HG02943 (cell line): Measurements from ENCODE around the gene CHCHD6.

Experiments
- ATAC-seq: cut with Tn5 transposase; IDR thresholded peaks from one replicate; pipeline ENCODE4 v1.9.1; 2021; ENCODE audit warnings: mild to moderate bottlenecking, low read depth, moderate library complexity; ENCODE audit not compliant: unreplicated experiment

CHCHD6 gene

DNA sequence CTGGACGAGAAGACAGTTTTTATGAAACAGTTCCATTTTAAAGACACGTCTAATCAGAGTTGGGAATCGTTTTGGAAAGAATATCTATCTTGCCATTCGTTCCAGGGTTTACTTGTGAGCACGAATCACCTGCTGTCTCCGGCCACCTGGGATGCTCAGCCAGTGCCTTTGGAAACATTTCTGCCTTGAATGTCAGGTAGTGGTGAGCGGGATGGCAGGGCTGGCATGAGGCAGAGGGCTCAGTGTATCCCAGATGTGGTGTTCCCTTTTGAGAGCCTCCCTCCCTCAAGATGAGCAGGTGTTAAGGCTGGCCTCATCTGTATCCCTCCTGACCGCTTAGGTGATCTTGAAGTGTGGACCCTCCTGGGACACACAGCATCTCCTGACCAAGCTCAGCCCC is 231.0 kb downstream of the CHCHD6 start:
- ATAC-seq, result no peak

DNA sequence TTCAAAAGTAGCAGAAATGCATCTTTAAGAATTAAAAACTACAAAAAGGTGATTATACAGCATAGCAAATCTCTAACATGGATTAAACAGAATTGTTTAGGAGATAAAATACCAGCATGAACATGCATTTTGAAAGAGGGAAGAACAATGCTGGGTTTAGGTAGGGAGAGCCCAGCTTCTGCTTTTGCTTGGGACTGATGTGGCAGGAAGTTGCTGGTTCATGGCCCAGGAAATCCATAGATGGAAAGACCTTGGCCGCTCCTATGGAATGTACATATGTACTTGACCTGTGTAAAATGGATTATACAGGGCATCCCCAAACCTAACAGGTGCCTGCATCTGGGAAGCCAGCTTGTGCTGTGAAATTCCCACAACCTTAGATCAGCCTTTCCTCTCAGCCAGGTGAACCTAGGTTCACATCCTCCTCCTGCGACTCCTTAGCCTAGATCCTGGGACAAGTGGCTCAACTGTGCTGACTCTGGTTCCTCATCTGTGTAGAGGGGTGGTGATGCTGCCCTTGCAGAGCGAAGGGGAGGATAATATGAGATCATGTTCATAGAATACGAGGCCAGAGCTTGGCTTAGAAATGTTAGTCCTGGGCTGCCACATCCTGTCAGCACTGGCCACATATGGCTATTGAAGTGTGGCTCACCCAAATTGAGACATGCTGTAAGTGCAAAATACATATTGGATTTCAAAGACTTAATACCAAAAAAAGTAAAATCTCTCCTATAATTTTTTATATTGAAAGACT is 231.9 kb downstream of the CHCHD6 start:
- no peak for ATAC-seq

DNA sequence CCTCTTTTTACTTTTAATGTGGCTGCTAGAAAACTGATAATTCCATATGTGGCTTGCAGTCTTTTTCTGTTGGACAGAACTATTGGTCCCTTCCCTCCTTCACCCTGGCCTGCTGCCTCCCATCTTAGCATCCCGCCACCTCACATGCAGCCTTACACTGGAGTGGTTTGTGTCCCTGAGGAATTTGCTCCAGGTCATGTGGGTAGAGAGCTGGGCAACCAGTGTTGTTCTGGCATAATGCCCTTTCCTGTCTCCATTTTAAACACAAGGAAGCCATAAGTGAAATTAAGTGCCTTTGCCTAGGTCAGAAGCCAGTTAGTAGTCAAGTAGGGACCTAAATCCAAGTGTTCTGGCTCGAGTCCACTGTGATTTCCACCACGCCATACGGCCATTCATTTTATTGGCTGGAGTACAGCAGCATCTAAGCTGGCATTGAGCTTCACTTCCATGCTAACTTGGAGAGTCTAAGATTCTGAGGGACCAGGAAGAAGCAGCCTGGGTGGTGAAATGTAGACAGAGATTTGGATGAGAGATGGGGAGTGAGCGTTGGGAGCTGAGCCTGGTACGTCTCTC is 232.9 kb downstream of the CHCHD6 start:
- no peak for ATAC-seq

DNA sequence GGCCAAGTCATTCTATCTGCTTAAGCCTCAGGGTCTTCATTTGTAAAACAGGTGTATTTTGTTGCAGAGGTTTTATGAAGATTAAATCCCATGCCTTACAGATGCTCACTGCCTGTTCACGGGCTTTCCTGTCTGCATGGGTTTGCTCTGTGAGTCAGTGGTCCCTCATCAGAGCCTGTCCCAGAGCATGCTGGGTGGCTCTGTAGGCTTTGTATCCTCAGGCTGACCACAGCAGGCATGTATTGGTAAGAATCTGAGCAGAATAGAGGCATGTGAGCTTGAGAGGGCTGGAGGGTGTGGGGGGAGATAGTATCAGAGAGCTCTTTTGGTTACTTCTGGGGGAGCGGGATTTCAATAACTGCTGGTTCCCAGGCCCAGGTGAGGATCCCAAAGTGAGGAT is 233.5 kb downstream of the CHCHD6 start:
- no peak for ATAC-seq

DNA sequence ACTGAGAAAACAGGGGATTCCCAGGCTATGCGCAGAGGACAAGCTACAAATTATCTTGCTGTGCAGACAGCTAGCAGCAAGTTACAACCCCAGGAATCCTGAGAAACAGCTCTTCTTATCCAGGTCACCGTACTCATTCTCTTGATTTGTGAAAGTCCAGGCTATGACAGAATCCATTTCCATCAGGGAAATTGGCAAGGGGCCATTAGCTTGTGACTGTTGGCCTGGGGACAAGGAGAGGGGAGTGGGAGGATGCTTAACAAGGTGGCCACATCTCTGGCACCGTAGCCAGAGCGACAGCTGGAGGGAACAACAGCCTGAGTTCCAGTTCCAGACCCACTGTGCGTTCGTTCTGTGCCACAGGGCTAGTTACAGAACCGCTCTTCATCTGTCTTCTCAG is 233.9 kb downstream of the CHCHD6 start:
- no peak for ATAC-seq

DNA sequence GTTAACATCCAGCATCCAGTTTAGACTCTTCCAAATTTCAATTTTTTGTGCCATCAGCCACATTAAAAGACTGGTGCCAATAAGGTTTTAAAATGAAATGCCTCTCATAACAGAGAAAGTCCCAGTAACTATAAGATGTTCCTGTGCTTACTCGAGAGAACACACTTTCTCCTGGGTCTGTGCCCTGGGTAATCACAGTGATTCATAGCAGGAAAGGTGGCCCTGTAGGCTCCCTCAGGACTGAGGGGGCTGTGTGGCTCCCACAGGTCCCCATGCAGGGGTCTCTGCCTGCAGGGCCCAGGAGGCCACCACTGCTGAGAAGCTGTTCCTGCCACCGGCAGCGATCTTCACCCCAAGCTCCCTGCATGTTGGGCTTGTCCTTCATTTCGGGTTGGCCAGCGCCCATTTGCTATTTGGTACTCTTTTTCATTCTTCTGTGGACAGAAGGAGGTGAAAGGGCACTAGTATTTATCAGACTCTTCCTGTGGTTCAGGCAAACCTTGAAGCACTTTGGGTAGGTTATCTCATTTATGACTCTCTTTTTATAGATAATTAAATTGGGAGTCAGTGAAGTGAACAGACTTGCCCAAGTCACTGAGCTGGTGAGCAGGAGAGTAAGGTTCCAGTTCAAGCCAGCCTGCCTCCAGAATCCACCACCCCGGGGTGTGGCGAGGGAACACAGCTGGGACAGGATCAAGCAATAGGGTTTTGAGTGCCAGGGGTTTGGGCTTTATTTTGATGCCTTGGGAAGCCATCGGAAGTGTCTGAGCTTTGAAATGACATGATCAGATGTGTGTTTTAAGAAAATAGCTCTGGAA is 234.7 kb downstream of the CHCHD6 start:
- no peak for ATAC-seq

DNA sequence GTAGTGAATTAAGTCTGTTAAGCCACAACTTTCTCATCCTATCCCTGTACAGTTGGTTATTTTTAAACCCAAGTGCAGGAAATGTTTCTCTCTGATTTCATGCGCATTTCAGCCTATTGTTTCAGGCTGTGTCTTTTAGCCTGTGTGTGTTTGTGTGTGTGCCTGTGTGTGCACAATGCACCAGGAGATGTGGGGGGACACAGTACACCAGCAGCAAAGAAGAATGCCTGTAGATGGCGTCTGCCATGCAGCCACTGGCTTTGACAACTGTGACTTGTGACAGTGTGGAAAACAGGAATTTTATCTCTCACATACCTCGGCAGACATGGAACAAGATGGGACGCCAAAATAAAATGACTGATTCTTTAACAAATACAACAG is 235.3 kb downstream of the CHCHD6 start:
- no peak for ATAC-seq

DNA sequence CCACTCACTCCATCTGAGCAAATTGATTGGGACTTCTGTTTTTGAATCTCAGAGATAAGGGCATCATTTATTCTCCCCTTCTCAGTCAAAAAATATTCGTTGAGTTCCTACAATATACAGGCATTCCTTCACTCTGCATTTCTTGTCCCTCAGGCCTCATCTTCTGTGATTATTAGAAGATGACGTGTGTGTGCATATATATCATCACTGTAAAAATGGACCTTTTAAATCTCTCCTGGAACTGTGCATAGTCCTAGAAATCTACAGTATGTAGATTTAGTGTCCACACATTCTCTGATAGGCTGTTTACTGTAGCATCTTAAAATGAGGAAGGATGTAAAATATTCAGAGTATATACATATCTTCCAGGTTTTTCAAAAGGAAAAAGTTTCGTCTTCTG is 235.7 kb downstream of the CHCHD6 start:
- ATAC-seq, result no peak

DNA sequence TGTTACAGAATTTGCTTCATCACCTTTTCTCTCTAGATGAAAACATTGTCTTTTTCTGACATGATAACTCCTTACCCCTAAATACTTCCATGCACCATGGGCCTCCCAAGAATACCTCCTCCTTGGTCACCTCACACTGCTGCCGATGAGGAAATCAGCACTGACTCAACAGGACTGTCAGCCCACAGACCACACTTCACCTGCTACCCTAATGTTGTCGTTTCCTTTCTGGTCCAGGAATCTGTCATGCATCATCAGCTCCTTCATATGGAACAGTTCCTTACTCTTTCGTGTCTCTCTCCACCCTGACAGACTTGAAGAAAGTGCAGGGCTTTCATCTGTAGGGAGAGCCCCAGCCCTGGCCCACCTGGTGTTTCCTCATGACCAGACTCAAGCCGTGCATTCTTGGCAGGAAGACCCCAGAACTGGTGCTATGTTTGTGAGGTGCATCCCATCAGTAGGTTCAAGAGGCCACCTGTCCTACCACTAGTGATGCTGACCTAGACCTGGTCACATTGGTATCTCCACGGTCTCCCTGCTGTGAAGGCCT is 237.8 kb downstream of the CHCHD6 start:
- ATAC-seq, result no peak

DNA sequence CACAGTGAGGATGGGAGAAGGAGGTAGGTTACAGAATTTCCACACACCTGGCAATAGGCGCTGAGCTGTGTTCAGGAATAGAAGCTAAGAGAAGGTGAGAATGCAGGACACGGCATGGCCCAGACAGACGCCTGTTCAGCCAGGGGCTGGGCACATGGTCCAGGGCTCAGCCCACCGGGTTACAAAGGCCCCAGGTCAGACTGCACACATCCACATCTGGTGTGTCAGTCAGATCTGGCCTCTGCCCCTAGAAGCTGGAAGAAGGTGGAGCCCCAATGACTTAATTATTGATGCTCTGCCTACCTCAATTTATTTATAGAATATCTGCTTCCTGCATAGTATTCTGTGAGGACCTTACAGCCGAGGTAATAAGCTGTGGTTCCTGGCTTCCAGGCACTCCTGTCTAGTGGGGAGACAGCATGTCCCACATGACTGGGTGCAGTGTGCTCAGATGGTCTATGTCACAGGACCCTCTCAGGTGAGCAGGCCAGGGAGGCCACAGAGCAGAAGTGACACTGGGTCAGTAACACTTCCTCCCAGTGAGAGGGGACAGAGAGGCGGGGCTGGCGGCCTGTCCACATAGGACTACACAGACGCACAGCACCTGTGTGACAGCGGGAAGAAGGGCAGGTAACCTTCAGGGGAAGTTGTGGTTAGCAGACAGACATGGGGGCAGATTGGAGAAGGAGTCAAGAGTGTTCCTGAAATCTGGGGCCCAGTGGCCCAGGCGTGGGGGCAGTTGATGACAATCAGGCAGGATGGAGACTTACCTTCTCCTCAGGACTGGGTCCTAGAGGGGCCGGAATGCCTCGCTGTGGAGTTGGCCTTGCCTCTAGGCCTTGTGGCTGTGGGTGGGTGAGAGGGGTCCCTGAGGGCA is 240.3 kb downstream of the CHCHD6 start:
- no peak for ATAC-seq

DNA sequence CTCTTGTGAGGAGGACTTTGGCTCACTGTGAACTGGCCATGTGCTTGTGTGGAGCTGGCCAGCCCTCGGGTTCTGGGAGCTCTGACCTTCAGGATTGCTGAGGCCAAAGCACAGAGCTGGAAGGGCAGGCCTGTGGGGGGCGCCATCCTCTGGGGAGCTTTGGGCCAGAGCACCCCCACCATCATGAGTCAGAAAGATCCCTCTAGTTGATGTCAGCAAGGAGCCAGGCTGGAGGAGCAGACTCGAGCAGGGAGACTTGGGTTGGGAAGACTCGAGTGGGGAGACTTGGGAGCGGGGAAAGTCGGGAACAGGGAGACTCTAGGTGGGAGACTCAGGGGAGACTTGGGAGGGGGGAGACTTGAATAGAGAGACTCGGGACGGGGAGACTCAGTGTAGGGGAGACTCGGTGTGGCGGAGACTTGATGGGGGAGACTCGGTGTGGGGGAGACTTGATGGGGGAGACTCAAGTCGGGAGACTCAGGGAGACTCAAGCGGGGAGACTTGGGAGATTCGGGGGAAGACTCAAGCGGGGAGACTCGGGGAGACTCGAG is 241.2 kb downstream of the CHCHD6 start:
- no peak for ATAC-seq

DNA sequence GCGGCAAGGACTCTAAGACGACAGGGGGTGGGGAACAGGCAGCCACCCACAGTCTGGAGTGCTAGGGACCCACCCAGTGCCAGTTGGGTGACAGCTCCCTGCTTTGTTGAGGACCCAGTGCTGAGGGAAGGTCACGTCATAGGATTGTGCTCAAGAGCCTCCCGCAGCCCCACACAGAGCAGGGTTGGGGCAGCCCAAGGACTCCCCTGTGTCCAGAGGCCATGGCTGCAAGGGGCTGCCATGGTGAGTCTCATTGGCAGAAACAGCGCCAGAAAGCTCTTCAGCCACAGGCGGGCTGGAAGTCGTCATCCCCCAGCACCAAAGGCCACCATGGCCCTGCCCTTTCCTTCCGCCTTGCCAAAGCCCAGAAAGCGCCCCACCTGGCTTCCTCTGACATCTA is 241.9 kb downstream of the CHCHD6 start:
- no peak for ATAC-seq

DNA sequence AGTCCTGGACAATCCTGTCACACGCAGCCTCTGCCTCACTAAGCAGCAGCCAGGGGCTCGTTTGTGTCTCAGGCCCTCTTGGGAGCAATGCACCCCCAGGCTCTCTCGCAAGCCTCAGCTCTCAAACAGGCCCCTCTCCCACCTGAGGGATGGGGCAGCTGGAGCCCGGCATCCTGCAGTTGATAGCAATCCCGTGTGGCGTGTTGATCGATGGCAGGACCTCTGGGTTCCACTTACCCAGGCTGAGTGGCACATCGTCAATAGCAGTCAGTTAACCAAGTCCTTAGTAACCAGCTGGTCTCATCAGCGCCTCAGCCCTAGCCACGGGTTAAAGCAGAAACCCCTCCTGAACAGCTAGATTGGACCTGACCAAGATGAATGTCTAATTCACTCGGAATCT is 242.4 kb downstream of the CHCHD6 start:
- no peak for ATAC-seq

DNA sequence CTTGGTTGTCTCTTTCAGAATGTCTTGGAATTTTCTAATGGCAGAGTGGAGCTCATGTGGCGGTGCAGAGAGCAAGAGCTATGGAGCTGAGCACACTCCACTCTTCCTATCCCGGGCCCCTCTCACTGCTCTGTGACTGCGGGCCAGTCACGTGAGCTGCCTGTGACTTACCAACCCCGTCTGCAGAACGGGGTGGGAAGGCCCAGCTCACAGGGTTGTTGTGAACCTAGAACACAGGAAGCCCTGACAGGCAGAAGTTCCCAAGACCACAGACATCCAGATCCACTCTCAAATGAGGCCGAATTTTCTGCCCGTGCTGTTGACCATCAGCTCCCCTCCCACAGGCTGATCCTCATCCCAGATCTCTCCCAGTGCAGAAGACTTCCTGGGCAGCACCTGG is 243.4 kb downstream of the CHCHD6 start:
- no peak for ATAC-seq

DNA sequence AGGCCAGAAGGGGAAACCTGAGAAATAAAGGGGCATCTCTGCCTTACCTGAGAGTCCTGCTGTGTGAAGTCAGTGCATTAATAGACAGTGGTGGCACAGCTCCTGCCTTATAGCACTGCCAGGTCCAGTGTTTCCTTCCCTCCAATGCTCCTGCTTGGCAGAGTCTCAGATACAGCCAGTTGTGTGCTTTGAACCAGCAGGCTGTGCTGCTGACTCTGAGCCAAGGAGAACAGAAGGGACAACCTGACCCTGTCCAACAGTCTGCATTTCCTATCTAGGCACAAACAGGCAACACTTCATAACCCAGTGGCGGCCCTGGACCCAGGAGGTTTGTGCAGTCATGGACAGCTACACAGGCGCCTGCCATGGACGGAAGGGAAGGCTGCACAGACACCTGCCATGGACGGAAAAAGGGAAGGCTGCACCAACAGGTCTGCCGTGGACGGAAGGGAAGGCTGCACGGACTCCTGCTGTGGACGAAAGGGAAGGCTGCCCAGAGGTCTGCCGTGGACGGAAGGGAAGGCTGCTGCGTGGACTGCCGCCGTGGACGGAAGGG is 245.0 kb downstream of the CHCHD6 start:
- ATAC-seq, result no peak

DNA sequence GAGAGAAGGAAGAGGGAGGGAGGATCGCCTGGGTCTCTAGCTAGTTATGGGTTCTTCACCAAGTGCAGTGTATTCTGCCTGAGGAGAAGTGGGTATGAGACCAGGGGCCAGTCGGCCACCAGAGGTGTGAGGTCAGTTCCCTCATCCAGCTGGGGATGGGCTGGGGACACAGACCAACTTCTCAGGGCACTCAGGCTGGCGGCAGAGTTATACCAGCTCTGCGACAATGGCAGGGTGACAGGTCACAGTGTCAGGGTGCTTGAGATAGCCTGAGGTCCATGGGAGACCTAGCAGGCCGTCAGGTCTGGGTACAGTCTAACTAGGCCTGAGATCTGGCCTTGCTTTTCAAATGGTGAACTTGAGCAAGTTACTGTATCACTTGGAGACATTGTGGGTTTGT is 247.5 kb downstream of the CHCHD6 start:
- ATAC-seq, result no peak

DNA sequence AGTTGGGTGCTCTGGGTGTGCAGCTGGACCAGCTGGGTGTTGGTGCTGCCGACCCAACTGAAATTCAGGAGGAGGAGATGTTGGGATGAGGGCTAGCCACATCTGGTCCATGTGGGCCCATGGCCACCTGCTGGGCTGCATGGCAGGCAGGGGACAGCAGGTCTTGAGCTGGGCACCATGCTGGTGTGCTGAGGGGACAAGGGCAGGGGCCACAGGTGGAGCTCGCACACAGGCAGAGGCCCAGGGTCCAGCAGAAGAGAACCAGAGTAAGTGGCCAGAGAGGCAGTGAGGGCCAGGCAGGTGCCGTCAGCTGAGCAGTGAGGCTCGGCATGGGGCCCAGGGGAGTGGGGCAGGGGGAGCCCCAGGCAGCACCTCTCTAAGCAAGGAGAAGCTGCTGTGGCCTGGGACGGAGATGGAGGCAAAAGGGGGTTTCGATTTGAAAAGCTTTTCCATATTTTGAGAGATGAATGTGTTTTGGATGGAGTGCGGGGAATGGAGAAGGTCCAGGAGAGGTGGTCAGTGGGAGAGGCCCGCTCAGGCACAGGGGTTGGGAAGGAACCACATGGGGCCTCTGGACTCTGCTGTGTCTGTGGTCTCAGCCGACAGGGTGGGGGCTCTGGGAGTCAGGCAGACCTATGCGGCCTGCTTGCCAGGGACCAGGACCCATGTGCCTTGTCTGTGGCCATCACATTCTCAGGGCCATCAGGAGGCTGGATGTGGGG is 248.4 kb downstream of the CHCHD6 start:
- no peak for ATAC-seq

DNA sequence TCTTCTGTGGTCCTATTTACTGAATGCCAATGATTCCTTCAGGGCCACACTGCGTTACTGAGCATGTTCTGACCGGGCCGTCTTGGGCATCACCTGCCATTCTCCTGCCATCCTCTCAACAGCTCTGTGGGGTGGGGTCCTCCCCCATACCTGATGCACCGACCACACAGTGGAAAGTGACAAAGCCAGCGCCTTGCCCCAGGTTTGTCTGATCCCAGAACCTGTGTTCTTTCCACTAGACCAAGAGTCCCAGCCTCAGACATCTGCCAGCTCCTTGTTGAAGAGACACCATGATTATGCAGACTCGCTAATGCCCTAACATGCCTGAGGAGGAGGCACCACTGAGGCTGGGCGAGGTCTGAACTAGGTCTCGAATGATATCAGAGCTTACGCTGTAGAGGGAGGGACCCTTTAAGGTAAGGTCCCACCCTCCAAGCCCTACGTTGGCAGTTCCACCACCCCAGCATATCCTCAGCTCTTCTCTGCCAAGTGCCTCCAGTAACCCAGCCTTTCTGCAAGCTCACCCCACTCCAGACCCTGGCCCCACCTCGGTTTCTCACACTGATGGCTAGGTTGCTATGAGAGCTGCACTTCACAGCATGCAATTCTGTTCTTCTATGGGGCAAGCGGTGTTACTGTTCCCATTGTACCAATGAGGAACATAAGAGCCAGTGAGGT is 249.1 kb downstream of the CHCHD6 start:
- ATAC-seq, result no peak
